Activated T-helper 9 cell treated with anti-CD3 and anti-CD28 coated beads, Interleukin-2, amount 50 U/mL, for 16 hours (primary cell): ENCODE measurements around the gene RNF225.
"Not testable (repeated sequence)": the region's sequence is repeated elsewhere in the genome, so short reads cannot be mapped to it uniquely, and the experiment has no call there.

Experiments
- DNase-seq: peaks from one replicate; pipeline ENCODE4 v3.0.0-alpha.2; 2020; ENCODE audit warnings: low read depth

The RNF225 gene

GRCh38 chr19:58395220-58395978, at the start of gene RNF225:
TSS of gene RNF225 (plus strand) at chr19:58395656. CDS start at chr19:58396090, 434 bp downstream.
- DNase-seq, result no peak

- DNase-seq, result peak; percentile 59
Observed at GRCh38 chr19:58346961-58347929, 48.2 kb upstream of the RNF225 start.

GRCh38 chr19:58348080-58348479, 47.4 kb upstream of the RNF225 start:
- DNase-seq, result not testable (repeated sequence)

GRCh38 chr19:58349590-58349989, 45.9 kb upstream of the RNF225 start:
- DNase-seq, result no peak

GRCh38 chr19:58350001-58350861, 45.2 kb upstream of the RNF225 start:
- DNase-seq, result no peak

- DNase-seq, result no peak
Observed at GRCh38 chr19:58350871-58351557, 44.4 kb upstream of the RNF225 start.

- DNase-seq, result no peak
Observed at GRCh38 chr19:58351558-58351878, 43.9 kb upstream of the RNF225 start.

GRCh38 chr19:58351990-58352755, 43.3 kb upstream of the RNF225 start:
- no peak for DNase-seq

GRCh38 chr19:58352760-58353671, 42.4 kb upstream of the RNF225 start, which contains the start of gene A1BG:
TSS of gene A1BG (minus strand) at chr19:58353492. CDS start at chr19:58353437, 55 bp downstream.
- DNase-seq, result no peak

- DNase-seq, result no peak
Observed at GRCh38 chr19:58353717-58354477, 41.6 kb upstream of the RNF225 start.

- no peak for DNase-seq
Observed at GRCh38 chr19:58354478-58355030, 40.9 kb upstream of the RNF225 start.

GRCh38 chr19:58355215-58355796, 40.1 kb upstream of the RNF225 start:
- DNase-seq, result no peak

- no peak for DNase-seq
Observed at GRCh38 chr19:58355908-58356765, 39.3 kb upstream of the RNF225 start.

GRCh38 chr19:58356766-58357480, 38.5 kb upstream of the RNF225 start:
- no peak for DNase-seq

- no peak for DNase-seq
Observed at GRCh38 chr19:58357481-58358145, 37.8 kb upstream of the RNF225 start.

GRCh38 chr19:58361900-58362271, 33.6 kb upstream of the RNF225 start:
- peak; percentile 28 for DNase-seq
